Measurements from ENCODE around the gene HNRNPL. TPM values are rescaled to one million over a fixed set of nuclear protein-coding genes. Genes with fewer than 3 reads are reported as not detected.
"Not testable (repeated sequence)": the region's sequence is repeated elsewhere in the genome, so short reads cannot be mapped to it uniquely, and the experiment has no call there.

HNRNPL gene
- polyA plus RNA-seq, 2 of the 4 experiments (the other 2 are of a cell fraction) = 380 to 487 TPM

DNA sequence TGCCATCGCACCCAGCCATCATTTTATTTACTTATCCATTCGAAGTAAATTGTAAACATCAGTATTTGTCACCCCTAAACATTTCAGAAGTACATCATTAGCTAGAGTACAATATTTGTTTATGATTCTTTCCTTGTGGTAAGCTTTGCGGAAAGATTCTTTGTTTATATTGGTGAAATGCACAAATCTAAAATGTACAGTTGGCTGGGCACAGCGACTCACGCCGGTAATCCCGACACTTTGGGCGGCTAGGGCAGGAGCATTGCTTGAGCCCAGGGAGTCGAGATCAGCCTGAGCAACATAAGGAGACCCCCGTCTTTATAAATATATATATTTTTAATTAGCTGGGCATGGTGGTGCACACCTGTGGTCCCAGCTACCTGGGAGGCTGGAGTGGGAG is 50.7 kb downstream of the HNRNPL start:
- TF ChIP-seq, protein P1, sequence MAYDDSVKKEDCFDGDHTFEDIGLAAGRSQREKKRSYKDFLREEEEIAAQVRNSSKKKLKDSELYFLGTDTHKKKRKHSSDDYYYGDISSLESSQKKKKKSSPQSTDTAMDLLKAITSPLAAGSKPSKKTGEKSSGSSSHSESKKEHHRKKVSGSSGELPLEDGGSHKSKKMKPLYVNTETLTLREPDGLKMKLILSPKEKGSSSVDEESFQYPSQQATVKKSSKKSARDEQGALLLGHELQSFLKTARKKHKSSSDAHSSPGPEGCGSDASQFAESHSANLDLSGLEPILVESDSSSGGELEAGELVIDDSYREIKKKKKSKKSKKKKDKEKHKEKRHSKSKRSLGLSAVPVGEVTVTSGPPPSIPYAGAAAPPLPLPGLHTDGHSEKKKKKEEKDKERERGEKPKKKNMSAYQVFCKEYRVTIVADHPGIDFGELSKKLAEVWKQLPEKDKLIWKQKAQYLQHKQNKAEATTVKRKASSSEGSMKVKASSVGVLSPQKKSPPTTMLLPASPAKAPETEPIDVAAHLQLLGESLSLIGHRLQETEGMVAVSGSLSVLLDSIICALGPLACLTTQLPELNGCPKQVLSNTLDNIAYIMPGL (CRISPR knock-in tag; IDR thresholded peaks at IDR 0.05; ENCODE audit: borderline replicate concordance) = no peak
- TF ChIP-seq SREBF2 (IDR thresholded peaks at IDR 0.05) = no peak
- no peak for TF ChIP-seq EHF (CRISPR knock-in tag; IDR thresholded peaks at IDR 0.05)
- no peak for TF ChIP-seq HOXA7 (CRISPR knock-in tag; IDR thresholded peaks at IDR 0.05)
- TF ChIP-seq, protein P2, sequence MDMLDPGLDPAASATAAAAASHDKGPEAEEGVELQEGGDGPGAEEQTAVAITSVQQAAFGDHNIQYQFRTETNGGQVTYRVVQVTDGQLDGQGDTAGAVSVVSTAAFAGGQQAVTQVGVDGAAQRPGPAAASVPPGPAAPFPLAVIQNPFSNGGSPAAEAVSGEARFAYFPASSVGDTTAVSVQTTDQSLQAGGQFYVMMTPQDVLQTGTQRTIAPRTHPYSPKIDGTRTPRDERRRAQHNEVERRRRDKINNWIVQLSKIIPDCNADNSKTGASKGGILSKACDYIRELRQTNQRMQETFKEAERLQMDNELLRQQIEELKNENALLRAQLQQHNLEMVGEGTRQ (IDR thresholded peaks at IDR 0.05) = no peak
- TF ChIP-seq EP300 (IDR thresholded peaks at IDR 0.05) = no peak
- TF ChIP-seq CHD4 (IDR thresholded peaks at IDR 0.05; ENCODE audit: borderline replicate concordance) = no peak
- TF ChIP-seq CBX8 (IDR thresholded peaks at IDR 0.05) = no peak
- TF ChIP-seq, protein P3, sequence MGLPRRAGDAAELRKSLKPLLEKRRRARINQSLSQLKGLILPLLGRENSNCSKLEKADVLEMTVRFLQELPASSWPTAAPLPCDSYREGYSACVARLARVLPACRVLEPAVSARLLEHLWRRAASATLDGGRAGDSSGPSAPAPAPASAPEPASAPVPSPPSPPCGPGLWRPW (IDR thresholded peaks at IDR 0.05) = no peak
- no peak for TF ChIP-seq FOXS1 (CRISPR knock-in tag; IDR thresholded peaks at IDR 0.05)
- TF ChIP-seq NR3C1 (IDR thresholded peaks at IDR 0.05) = no peak
- 41% methylated on average over 10 of the region's 10 CpGs for WGBS (ENCODE audit: missing lambda C conversion rate)
- ChIA-PET CTCF (interaction anchor here (0.6 to 3.2 kb wide), 18 partner anchors 11 to 165 kb away, joined by 3 to 12 read pairs (median 4); partner anchors contain the start of gene LGALS4), POLR2A (interaction anchor here (0.6 to 2.1 kb wide), 4 partner anchors 33 to 180 kb away, joined by 3 to 8 read pairs (median 6); partner anchors contain the start of genes ECH1 and EIF3K)
- DNase-seq (ENCODE audit: low read depth in 1 of 2, low spot score in 1 of 2) = no peak
- no peak for FAIRE-seq
- Histone ChIP-seq H3K9me3 (no peaks in the 10 kb centered on the region; the same call in 2 of the 3 replicates), H3K27ac (peak overlapping the region; percentile 79 to 81), H3K4me1 (peaks cover 18% of the 10 kb centered on the region), H3K4me2 (peak overlapping the region; percentile 54), H3K4me3 (no peak overlapping the region)
- no peak; a peak in 1 of 6 replicates for ATAC-seq

GRCh38 chr19:38797781-38798180 is 52.0 kb downstream of the HNRNPL start:
- POLR2A ChIA-PET = not testable (repeated sequence)

DNA sequence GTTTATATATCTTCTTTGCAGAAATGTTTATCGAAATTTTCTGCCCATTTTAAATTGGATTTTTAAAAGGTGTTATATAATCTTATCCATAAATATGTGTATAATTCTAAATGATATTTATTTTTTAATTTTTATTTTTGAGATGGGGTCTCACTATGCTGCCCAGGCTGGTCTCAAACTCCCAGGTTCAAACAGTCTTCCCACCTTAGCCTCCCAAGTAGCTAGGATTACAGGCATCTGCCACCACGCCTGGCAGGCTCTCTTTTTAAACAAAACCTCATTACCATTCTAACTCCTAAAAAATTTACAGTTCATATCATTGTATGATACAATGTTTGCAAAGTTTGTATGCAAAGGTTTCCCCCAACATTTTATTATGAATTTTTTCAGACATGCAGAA is 53.6 kb downstream of the HNRNPL start:
- CTCF ChIA-PET = interaction anchor here (1.0 kb wide), 1 partner anchor 51 kb away, joined by 3 read pairs; no protein-coding TSS in a partner anchor
- no peak overlapping the region for H3K4me3 ChIP-seq
- TF ChIP-seq BHLHE40 (IDR thresholded peaks at IDR 0.05; ENCODE audit: low read depth, low read length) = no peak
- no peak for TF ChIP-seq POLR2A (IDR thresholded peaks at IDR 0.05; ENCODE audit: low read length)
- TF ChIP-seq, protein P4, sequence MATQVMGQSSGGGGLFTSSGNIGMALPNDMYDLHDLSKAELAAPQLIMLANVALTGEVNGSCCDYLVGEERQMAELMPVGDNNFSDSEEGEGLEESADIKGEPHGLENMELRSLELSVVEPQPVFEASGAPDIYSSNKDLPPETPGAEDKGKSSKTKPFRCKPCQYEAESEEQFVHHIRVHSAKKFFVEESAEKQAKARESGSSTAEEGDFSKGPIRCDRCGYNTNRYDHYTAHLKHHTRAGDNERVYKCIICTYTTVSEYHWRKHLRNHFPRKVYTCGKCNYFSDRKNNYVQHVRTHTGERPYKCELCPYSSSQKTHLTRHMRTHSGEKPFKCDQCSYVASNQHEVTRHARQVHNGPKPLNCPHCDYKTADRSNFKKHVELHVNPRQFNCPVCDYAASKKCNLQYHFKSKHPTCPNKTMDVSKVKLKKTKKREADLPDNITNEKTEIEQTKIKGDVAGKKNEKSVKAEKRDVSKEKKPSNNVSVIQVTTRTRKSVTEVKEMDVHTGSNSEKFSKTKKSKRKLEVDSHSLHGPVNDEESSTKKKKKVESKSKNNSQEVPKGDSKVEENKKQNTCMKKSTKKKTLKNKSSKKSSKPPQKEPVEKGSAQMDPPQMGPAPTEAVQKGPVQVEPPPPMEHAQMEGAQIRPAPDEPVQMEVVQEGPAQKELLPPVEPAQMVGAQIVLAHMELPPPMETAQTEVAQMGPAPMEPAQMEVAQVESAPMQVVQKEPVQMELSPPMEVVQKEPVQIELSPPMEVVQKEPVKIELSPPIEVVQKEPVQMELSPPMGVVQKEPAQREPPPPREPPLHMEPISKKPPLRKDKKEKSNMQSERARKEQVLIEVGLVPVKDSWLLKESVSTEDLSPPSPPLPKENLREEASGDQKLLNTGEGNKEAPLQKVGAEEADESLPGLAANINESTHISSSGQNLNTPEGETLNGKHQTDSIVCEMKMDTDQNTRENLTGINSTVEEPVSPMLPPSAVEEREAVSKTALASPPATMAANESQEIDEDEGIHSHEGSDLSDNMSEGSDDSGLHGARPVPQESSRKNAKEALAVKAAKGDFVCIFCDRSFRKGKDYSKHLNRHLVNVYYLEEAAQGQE (IDR thresholded peaks at IDR 0.05) = no peak
- no peak for TF ChIP-seq HEYL (CRISPR knock-in tag; IDR thresholded peaks at IDR 0.05)
- TF ChIP-seq, protein P5, sequence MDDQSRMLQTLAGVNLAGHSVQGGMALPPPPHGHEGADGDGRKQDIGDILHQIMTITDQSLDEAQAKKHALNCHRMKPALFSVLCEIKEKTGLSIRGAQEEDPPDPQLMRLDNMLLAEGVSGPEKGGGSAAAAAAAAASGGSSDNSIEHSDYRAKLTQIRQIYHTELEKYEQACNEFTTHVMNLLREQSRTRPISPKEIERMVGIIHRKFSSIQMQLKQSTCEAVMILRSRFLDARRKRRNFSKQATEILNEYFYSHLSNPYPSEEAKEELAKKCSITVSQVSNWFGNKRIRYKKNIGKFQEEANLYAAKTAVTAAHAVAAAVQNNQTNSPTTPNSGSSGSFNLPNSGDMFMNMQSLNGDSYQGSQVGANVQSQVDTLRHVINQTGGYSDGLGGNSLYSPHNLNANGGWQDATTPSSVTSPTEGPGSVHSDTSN (IDR thresholded peaks at IDR 0.05) = no peak
- TF ChIP-seq EHMT2 (IDR thresholded peaks at IDR 0.05; ENCODE audit: low read depth) = no peak
- TF ChIP-seq, protein P2 (IDR thresholded peaks at IDR 0.05) = no peak
- no peak for TF ChIP-seq ZSCAN20 (CRISPR knock-in tag; IDR thresholded peaks at IDR 0.05)
- no peak for TF ChIP-seq FOSL2 (IDR thresholded peaks at IDR 0.05)
- no peak for TF ChIP-seq FOSL2 (CRISPR knock-in tag; IDR thresholded peaks at IDR 0.05)
- TF ChIP-seq TFCP2L1 (CRISPR knock-in tag; IDR thresholded peaks at IDR 0.05) = no peak
- TF ChIP-seq, protein P6, sequence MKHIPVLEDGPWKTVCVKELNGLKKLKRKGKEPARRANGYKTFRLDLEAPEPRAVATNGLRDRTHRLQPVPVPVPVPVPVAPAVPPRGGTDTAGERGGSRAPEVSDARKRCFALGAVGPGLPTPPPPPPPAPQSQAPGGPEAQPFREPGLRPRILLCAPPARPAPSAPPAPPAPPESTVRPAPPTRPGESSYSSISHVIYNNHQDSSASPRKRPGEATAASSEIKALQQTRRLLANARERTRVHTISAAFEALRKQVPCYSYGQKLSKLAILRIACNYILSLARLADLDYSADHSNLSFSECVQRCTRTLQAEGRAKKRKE (CRISPR knock-in tag; IDR thresholded peaks at IDR 0.05; ENCODE audit: low read depth) = no peak
- TF ChIP-seq CEBPB (IDR thresholded peaks at IDR 0.05) = no peak
- no peak for TF ChIP-seq KDM1A (IDR thresholded peaks at IDR 0.05; ENCODE audit: low read depth)
- TF ChIP-seq MAZ (IDR thresholded peaks at IDR 0.05; ENCODE audit: borderline replicate concordance, low read depth, low read length) = no peak

More at GRCh38 chr19:38797781-38798180, 52.0 kb downstream of the HNRNPL start:
- FAIRE-seq; H3K4me3 ChIP-seq; ATAC-seq; DNase-seq (ENCODE audit: low read depth in 1 of 2, low spot score in 1 of 2); H3K27ac ChIP-seq; H3K4me2 ChIP-seq; H3K9me3 ChIP-seq; CTCF ChIA-PET: not testable (repeated sequence)
- WGBS (ENCODE audit: missing lambda C conversion rate) = 93% methylated on average over 7 of the region's 33 CpGs
- peaks cover 20% of the 10 kb centered on the region for H3K4me1 ChIP-seq

More for the DNA sequence above, 53.6 kb downstream of the HNRNPL start:
- 77% methylated on average over 2 of the region's 2 CpGs for WGBS (ENCODE audit: missing lambda C conversion rate)
- H3K9me3 ChIP-seq = no peaks in the 10 kb centered on the region; the same call in 2 of the 3 replicates
- POLR2A ChIA-PET = no interaction called here
- H3K4me1 ChIP-seq = peaks cover 20% of the 10 kb centered on the region
- DNase-seq (ENCODE audit: low read depth in 1 of 2, low spot score in 1 of 2) (no peak), FAIRE-seq (peak; percentile 36), ATAC-seq (no peak)
- no peak overlapping the region for H3K27ac ChIP-seq
- H3K4me2 ChIP-seq = no peak overlapping the region

Data from A549 (cell line).